GM19099 (cell line): ENCODE data around the gene TSHZ3.

Experiments
- POLR2A ChIP-seq: IDR thresholded peaks from 3 replicates; pipeline ENCODE4 v1.6.1; 2011; ENCODE audit warnings: low read depth; ENCODE audit not compliant: insufficient read length; ENCODE audit errors: extremely low read depth

The TSHZ3 gene, protein sequence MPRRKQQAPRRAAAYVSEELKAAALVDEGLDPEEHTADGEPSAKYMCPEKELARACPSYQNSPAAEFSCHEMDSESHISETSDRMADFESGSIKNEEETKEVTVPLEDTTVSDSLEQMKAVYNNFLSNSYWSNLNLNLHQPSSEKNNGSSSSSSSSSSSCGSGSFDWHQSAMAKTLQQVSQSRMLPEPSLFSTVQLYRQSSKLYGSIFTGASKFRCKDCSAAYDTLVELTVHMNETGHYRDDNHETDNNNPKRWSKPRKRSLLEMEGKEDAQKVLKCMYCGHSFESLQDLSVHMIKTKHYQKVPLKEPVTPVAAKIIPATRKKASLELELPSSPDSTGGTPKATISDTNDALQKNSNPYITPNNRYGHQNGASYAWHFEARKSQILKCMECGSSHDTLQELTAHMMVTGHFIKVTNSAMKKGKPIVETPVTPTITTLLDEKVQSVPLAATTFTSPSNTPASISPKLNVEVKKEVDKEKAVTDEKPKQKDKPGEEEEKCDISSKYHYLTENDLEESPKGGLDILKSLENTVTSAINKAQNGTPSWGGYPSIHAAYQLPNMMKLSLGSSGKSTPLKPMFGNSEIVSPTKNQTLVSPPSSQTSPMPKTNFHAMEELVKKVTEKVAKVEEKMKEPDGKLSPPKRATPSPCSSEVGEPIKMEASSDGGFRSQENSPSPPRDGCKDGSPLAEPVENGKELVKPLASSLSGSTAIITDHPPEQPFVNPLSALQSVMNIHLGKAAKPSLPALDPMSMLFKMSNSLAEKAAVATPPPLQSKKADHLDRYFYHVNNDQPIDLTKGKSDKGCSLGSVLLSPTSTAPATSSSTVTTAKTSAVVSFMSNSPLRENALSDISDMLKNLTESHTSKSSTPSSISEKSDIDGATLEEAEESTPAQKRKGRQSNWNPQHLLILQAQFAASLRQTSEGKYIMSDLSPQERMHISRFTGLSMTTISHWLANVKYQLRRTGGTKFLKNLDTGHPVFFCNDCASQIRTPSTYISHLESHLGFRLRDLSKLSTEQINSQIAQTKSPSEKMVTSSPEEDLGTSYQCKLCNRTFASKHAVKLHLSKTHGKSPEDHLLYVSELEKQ

DNA sequence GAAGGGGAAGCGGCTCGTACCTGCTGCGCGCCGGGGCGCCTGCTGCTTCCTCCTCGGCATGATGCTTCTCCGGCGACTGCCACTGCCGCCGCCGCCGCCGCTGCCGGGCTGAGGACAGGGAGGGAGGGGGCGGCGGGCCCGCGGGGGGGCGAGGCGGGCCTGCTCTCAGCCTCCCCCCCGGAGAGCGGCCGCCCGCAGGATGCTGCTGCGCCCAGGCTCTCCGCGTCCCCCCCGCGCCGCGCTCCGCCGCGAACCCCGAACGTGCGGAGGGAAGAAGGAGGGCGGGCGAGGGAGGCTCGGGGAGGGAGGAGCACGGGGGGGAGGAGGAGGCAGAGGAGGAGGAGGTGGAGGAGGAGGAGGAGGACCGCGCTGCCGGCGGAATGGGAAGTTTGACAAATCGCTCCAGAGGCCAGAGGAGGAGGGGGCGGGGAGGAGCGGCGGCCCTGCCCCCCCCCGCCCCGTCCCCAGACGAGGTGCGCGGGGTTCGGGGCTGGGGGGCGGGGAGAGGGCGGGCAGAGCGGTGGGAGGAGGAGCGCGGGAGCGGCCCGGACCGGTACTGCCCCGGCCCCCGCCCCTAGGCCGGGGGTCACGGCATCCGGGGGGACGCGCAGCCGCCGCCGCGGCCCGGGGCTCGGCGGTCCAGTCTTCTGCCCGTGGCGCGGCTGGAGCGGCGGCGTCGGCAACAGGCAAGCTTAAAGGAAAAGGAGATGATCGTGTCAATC, at the start of gene TSHZ3:
Gene TSHZ3 (minus strand): TSS at position 277 of the 722 bp plus-strand sequence. CDS start 217 bp downstream, at position 60.
- TF ChIP-seq POLR2A = no peak

- no peak for TF ChIP-seq POLR2A
Observed at GRCh38 chr19:31397308-31397707, 48.1 kb upstream of the TSHZ3 start.

GRCh38 chr19:31392464-31392863, 43.2 kb upstream of the TSHZ3 start:
- no peak for TF ChIP-seq POLR2A

GRCh38 chr19:31391518-31391917, 42.3 kb upstream of the TSHZ3 start:
- no peak for TF ChIP-seq POLR2A

GRCh38 chr19:31390711-31391110, 41.5 kb upstream of the TSHZ3 start:
- TF ChIP-seq POLR2A = no peak

- no peak for TF ChIP-seq POLR2A
Observed at GRCh38 chr19:31389874-31390273, 40.6 kb upstream of the TSHZ3 start.

DNA sequence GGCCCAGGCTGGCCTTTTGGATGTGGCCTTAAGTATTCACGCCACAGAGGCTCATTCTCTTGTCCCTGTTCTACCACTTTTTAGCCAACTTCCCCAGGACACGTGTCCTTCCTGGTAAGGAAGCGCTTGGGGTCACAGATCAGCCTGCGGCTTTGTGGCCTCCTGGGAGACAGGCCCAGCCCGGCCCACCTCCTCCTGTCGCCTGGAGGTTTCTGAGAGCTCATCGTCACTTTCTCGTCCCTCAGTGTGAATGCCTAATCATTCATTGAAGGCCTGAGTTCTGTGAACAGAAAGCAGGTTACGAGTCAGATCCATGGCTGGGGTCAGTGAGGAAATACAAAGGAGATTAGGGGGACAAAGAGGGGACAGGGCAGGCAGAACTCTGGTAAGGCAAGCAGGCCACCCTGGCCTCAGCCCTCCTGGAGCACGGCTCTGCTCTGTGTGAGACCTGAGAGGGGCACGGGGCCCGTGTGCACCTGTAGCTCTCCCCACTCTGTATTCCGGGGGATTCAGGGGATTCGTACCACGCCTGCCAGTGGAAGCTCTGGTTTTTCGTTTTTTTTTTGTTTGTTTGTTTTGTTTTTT, 38.6 kb upstream of the TSHZ3 start:
- no peak for TF ChIP-seq POLR2A

GRCh38 chr19:31386806-31387205, 37.6 kb upstream of the TSHZ3 start:
- no peak for TF ChIP-seq POLR2A

- no peak for TF ChIP-seq POLR2A
Observed at GRCh38 chr19:31385744-31386143, 36.5 kb upstream of the TSHZ3 start.

DNA sequence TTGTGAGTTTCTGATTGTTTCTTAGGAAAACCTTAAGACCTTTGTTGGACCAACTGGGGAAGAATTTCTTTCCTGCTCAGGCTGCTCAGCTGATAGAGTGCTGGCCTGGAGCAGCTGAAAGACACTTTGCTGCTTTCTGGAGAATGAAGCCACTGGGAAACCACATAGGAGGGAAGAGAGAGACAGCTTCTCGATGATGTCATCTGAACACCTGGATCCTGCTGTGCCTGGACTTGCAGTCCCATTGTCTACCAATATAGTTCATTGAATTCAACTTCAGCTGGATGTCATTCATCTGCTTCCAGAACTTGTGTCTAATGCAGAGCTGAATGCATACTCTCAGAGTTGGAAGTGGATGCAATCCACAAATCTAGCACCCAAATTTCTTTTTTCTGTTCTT, 34.3 kb upstream of the TSHZ3 start:
- no peak for TF ChIP-seq POLR2A

GRCh38 chr19:31380854-31381253, 31.6 kb upstream of the TSHZ3 start:
- TF ChIP-seq POLR2A = no peak

- no peak for TF ChIP-seq POLR2A
Observed at GRCh38 chr19:31378404-31378803, 29.2 kb upstream of the TSHZ3 start.

DNA sequence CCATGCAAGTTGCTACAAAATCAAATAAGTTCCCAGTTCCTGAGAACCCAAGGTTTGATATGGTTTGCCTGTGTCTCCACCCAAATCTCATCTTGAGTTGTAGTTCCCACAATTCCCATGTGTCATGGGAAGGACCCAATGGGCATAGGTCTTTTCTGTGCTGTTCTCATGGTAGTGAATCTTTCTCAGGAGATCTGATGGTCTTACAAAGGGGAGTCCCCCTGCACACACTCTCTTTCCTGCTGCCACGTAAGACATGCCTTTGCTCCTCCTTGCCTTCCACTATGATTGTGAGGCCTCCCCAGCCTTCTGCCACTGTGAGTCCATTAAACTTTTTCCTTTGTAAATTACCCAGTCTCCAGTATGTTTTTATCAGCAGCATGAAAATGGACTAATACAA, 28.5 kb upstream of the TSHZ3 start:
- TF ChIP-seq POLR2A = no peak

GRCh38 chr19:31372246-31372781, 23.1 kb upstream of the TSHZ3 start:
- no peak for TF ChIP-seq POLR2A
